Measurements from ENCODE around the gene BEAN1. TPM values are rescaled to one million over a fixed set of nuclear protein-coding genes. Genes with fewer than 3 reads are reported as not detected.

The BEAN1 gene
- polyA plus RNA-seq, 1 of the 3 experiments (the other 2 are of a cell fraction), result 0.07 TPM

DNA sequence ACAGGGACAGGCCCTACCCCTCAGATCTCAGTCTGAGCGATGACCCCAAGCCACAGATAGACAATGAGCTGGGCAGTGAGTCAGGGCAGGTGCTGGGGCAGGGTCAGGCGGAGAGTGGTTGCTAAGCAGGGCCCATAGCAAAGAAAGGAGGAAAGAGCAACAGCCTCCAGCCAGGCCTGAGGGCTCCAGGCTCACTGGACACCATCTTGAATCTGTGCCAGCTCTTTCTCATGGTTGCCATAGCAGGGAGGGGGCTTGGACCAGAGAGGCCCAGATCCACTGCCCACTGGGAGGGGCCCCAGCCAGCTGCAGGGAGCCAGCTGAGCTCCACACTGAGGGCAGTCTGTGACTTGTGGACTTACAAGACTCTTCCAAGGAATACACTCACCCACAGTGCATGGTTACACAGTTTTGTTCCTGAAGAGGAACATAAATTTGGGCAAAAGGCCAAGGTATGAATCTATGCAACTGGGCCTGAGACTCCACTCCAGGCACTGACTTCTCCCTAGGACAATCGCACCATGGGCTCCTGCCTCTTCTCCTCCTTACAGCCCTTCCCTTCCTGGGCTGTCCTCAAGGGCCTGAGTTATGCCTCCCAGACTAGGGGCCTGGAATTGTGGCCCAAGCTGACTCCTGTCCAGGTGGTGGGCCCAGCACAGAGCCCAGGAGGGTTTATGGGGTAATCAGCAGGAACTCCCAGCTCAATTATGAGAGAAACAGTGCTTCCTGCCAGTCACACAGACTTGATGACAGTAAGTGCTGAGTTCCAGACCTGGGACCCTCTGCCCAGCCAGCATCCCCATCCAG lies 59.9 kb downstream of the BEAN1 start:
- WGBS (ENCODE audit: low lambda C conversion rate), result 87% methylated on average over 3 of the region's 3 CpGs
- Histone ChIP-seq H3K9me3 (no peaks in the 10 kb centered on the region), H3K9ac (no peak overlapping the region), H3K4me1 (ENCODE audit: control insufficient read depth in 1 of 2, insufficient read depth in 2 of 2, low read depth in 1 of 2, low read length in 1 of 2) (peaks cover 10% of the 10 kb centered on the region in 2 experiments; a peak in 2 of 4 replicates), H3K9me2 (no peaks in the 10 kb centered on the region), H2AFZ (ENCODE audit: low read depth) (no peak overlapping the region), H3K79me2 (ENCODE audit: insufficient read depth) (no peaks in the 10 kb centered on the region), H3K27me3 (ENCODE audit: insufficient read depth) (no peaks in the 10 kb centered on the region), H3K4me3 (ENCODE audit: low read depth in 2 of 2, low read length in 1 of 2) (no peak overlapping the region), H3K36me3 (replicated peaks in 1 of 2; ENCODE audit: control insufficient read depth in 1 of 2, insufficient read depth in 2 of 2, low read length in 1 of 2) (no peaks in the 10 kb centered on the region), H4K20me1 (ENCODE audit: insufficient read depth) (no peaks in the 10 kb centered on the region), H3F3A (replicated peaks; ENCODE audit: insufficient read depth) (peaks cover 4% of the 10 kb centered on the region), H3K4me2 (no peak overlapping the region), H3K27ac (ENCODE audit: low read depth in 2 of 2, low read length in 1 of 2) (peak overlapping the region; percentile 7 to 55; a peak in 2 of 4 replicates)
- ChIA-PET CTCF (interaction anchor here (0.9 to 22.3 kb wide), 3 partner anchors 23 to 102 kb away, joined by 3 to 299 read pairs (median 5); no protein-coding TSS in a partner anchor), POLR2A (interaction anchor here (0.8 kb wide), 1 partner anchor 15 kb away, joined by 4 read pairs; no protein-coding TSS in a partner anchor)
- peak; percentile 48 for DNase-seq
- TF ChIP-seq, protein P1, sequence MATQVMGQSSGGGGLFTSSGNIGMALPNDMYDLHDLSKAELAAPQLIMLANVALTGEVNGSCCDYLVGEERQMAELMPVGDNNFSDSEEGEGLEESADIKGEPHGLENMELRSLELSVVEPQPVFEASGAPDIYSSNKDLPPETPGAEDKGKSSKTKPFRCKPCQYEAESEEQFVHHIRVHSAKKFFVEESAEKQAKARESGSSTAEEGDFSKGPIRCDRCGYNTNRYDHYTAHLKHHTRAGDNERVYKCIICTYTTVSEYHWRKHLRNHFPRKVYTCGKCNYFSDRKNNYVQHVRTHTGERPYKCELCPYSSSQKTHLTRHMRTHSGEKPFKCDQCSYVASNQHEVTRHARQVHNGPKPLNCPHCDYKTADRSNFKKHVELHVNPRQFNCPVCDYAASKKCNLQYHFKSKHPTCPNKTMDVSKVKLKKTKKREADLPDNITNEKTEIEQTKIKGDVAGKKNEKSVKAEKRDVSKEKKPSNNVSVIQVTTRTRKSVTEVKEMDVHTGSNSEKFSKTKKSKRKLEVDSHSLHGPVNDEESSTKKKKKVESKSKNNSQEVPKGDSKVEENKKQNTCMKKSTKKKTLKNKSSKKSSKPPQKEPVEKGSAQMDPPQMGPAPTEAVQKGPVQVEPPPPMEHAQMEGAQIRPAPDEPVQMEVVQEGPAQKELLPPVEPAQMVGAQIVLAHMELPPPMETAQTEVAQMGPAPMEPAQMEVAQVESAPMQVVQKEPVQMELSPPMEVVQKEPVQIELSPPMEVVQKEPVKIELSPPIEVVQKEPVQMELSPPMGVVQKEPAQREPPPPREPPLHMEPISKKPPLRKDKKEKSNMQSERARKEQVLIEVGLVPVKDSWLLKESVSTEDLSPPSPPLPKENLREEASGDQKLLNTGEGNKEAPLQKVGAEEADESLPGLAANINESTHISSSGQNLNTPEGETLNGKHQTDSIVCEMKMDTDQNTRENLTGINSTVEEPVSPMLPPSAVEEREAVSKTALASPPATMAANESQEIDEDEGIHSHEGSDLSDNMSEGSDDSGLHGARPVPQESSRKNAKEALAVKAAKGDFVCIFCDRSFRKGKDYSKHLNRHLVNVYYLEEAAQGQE (IDR thresholded peaks at IDR 0.05; ENCODE audit: low read depth, low read length), result no peak
- TF ChIP-seq MXI1 (IDR thresholded peaks at IDR 0.05; ENCODE audit: low read depth, low read length) (no peak), NRF1 (IDR thresholded peaks at IDR 0.05; ENCODE audit: low read depth, low read length) (no peak), MEF2A (IDR thresholded peaks at IDR 0.05; ENCODE audit: borderline replicate concordance, low read depth) (no peak), RCOR1 (IDR thresholded peaks at IDR 0.05; ENCODE audit: low read length) (no peak), GABPA (IDR thresholded peaks at IDR 0.05; ENCODE audit: low read depth) (no peak), EZH2phosphoT487 (IDR thresholded peaks at IDR 0.05; ENCODE audit: borderline replicate concordance, low read depth) (no peak), TAF1 (IDR thresholded peaks at IDR 0.05; ENCODE audit: borderline replicate concordance, low read depth, low read length) (no peak), FOXJ3 (CRISPR knock-in tag; IDR thresholded peaks at IDR 0.05) (no peak)
- TF ChIP-seq, protein P2, sequence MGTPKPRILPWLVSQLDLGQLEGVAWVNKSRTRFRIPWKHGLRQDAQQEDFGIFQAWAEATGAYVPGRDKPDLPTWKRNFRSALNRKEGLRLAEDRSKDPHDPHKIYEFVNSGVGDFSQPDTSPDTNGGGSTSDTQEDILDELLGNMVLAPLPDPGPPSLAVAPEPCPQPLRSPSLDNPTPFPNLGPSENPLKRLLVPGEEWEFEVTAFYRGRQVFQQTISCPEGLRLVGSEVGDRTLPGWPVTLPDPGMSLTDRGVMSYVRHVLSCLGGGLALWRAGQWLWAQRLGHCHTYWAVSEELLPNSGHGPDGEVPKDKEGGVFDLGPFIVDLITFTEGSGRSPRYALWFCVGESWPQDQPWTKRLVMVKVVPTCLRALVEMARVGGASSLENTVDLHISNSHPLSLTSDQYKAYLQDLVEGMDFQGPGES (IDR thresholded peaks at IDR 0.05; ENCODE audit: low read depth, low read length), result no peak
- TF ChIP-seq, protein P3, sequence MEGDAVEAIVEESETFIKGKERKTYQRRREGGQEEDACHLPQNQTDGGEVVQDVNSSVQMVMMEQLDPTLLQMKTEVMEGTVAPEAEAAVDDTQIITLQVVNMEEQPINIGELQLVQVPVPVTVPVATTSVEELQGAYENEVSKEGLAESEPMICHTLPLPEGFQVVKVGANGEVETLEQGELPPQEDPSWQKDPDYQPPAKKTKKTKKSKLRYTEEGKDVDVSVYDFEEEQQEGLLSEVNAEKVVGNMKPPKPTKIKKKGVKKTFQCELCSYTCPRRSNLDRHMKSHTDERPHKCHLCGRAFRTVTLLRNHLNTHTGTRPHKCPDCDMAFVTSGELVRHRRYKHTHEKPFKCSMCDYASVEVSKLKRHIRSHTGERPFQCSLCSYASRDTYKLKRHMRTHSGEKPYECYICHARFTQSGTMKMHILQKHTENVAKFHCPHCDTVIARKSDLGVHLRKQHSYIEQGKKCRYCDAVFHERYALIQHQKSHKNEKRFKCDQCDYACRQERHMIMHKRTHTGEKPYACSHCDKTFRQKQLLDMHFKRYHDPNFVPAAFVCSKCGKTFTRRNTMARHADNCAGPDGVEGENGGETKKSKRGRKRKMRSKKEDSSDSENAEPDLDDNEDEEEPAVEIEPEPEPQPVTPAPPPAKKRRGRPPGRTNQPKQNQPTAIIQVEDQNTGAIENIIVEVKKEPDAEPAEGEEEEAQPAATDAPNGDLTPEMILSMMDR (IDR thresholded peaks at IDR 0.05), result no peak

Measured in SK-N-SH (cell line).